Measurements from ENCODE around the gene BAG5.
A peak's percentile ranks its signal among the peaks of the same experiment; 100 is the strongest.

GRCh38 chr14:103541709-103542604 lies 20.5 kb downstream of the BAG5 start:
- TF ChIP-seq, protein P1, sequence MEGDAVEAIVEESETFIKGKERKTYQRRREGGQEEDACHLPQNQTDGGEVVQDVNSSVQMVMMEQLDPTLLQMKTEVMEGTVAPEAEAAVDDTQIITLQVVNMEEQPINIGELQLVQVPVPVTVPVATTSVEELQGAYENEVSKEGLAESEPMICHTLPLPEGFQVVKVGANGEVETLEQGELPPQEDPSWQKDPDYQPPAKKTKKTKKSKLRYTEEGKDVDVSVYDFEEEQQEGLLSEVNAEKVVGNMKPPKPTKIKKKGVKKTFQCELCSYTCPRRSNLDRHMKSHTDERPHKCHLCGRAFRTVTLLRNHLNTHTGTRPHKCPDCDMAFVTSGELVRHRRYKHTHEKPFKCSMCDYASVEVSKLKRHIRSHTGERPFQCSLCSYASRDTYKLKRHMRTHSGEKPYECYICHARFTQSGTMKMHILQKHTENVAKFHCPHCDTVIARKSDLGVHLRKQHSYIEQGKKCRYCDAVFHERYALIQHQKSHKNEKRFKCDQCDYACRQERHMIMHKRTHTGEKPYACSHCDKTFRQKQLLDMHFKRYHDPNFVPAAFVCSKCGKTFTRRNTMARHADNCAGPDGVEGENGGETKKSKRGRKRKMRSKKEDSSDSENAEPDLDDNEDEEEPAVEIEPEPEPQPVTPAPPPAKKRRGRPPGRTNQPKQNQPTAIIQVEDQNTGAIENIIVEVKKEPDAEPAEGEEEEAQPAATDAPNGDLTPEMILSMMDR (IDR thresholded peaks at IDR 0.05) = 0 out of 2 replicates have a peak, but pooled peaks have one; percentile 9
- no peak for TF ChIP-seq REST (IDR thresholded peaks at IDR 0.05; ENCODE audit: insufficient read depth in 1 of 2, low read depth in 2 of 2, low read length in 1 of 2)
- TF ChIP-seq TCF7L2 (IDR thresholded peaks at IDR 0.05; ENCODE audit: low read depth, low read length) = no peak
- no peak for TF ChIP-seq POLR2AphosphoS5 (IDR thresholded peaks at IDR 0.05; ENCODE audit: low read depth, low read length)
- no peak for TF ChIP-seq SIN3A (IDR thresholded peaks at IDR 0.05; ENCODE audit: borderline replicate concordance, insufficient read depth, low read depth, low read length)
